GM12873 (cell line): Measurements from ENCODE around the gene NUP93.

Experiments
- TF ChIP-seq, protein P1 (sequence below): IDR thresholded peaks from 2 replicates; pipeline ENCODE4 v1.5.1; 2012; ENCODE audit warnings: low read depth, mild to moderate bottlenecking, moderate library complexity, low read length, control low read depth; ENCODE audit not compliant: insufficient read depth; ENCODE audit errors: missing control alignments

The NUP93 gene

DNA sequence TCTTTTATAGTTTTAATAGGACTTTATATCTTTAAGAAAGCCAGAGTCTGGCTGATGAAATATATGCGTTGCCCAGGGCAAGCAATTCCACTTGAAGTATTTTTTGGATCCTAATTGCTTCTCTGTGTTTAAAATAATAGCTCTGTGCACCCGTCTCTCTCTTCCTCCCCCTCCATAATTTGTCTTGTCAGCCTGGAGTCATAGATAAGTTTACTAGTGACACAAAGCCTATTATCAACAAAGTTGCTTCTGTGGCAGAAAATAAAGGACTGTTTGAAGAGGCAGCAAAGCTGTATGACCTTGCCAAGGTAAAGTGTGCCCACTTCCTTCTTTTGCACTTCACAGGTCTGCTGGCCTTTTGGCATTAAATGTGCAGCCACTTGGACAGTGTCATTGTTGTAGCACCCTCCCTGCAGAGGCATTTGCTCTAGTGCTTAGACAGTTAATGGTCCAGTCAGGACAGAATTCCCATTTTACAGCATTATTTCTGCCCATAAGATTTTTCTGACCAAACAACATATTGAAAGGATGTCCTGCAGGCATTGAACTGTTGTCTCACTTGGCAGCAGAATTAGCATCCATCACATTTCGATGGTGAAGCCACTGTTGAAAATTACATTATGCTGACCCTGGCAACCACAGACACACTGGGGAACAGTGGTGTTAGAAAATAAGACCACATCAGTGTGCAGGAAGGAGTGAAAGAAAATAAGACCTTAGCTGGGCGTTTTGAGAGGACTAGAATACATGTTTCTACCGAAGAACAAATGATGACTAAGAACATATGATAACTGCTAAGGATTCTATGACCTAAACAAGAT lies 106.7 kb downstream of the NUP93 start:
- TF ChIP-seq, protein P1, sequence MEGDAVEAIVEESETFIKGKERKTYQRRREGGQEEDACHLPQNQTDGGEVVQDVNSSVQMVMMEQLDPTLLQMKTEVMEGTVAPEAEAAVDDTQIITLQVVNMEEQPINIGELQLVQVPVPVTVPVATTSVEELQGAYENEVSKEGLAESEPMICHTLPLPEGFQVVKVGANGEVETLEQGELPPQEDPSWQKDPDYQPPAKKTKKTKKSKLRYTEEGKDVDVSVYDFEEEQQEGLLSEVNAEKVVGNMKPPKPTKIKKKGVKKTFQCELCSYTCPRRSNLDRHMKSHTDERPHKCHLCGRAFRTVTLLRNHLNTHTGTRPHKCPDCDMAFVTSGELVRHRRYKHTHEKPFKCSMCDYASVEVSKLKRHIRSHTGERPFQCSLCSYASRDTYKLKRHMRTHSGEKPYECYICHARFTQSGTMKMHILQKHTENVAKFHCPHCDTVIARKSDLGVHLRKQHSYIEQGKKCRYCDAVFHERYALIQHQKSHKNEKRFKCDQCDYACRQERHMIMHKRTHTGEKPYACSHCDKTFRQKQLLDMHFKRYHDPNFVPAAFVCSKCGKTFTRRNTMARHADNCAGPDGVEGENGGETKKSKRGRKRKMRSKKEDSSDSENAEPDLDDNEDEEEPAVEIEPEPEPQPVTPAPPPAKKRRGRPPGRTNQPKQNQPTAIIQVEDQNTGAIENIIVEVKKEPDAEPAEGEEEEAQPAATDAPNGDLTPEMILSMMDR, result no peak

DNA sequence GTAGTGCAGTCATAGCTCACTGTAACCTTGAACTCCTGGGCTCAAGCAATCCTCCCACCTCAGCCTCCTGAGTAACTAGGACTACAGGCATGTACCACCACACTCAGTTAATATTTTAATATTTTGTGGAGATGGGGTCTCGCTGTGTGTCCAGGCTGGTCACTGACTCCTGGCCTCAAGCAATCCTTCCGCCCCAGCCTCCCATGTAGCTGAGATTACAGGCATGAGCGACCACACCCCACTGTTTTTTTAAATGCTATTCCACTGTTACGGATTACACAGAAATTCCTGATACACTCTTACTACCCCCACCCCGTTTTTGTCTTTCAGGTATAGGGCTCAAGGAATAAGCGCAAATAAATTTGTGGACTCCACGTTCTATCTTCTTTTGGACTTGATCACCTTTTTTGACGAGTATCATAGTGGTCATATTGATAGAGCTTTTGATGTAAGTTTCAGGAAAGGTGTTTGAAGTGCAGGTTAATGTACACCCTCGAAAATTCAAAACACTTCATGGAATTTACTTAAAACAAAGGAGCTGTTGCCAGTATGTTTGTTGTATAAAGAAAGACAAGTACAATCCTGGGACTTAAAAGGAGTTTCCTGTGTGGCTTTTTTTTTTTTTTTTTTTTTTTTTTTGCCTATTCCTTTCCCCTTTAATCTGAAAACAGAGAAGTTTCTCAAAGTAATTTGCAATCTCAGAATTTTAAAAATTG lies 108.9 kb downstream of the NUP93 start:
- TF ChIP-seq, protein P1, result no peak

DNA sequence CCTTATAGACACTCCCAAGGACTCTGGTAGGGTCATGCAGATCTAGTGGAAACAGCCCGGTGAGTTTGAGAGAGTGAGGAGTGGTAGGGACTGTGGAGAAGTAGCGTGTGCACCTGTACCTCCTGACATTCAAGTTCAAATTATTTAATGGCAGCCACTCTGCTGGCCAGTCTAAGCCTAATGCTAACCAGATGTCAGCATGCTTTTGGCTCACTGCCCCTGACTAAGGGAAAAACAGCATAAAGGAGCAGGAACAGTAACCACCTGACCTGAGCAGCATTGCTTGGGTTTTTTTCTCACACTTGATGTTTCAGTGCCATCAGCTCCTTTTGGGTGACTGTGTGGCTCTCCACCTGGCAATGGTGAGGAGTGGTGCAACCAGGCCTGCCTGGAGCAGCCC lies 111.3 kb downstream of the NUP93 start:
- TF ChIP-seq, protein P1, result no peak

DNA sequence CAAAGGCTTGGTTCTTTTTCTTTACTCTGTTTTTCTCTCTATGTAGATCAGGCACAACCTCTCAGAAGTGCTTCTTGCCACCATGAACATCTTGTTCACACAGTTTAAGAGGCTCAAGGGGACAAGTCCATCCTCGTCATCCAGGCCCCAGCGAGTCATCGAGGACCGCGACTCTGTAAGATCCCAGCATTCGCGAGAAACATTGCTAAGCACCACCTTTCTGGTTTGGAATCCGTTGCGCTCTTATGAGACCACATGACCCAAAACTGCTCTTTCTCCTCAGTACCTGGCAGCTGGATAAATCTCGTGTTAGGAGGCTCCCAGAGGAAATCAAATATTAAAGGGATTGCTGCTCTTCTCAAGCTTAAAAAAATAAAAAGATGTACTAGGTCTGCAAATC lies 111.7 kb downstream of the NUP93 start:
- TF ChIP-seq, protein P1, result no peak

DNA sequence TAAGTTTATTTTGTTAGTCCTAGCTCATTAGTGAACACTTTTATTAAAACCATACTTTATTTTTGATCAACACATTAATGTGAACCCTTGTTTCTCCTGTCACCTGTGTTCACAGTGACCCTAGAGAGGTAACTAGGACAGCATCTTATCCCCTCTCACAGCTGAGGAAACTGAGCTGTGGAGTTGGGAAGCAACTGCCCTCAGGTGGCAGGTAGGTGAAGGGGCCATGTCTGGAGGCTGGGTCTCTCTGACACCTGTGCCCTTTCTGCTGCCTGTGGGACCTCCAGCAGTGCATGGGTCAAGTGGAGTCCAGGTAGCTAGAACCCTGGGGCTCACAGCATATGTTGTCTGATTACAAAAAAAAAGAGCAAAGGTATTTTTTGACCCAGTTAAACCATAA lies 112.2 kb downstream of the NUP93 start:
- TF ChIP-seq, protein P1, result no peak

DNA sequence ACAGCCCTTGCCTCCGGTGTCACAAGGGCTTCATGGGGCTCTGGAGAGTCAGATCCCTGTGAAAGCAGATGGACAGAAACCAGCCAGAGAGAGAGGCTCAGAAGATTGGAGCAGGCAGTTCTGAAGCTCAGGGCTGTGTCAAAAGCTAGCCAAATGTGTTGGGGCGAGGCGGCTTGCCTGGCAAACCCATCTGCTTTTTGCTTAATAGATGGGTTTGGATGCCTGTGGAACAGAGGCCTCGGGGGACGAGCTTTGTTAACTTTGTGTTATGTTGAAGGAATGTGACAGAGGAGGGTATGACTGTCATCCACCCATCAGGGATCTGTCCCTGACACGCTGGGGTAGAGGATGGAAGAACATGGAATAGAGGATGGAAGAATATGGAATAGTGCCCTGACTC lies 114.1 kb downstream of the NUP93 start:
- TF ChIP-seq, protein P1, result no peak

DNA sequence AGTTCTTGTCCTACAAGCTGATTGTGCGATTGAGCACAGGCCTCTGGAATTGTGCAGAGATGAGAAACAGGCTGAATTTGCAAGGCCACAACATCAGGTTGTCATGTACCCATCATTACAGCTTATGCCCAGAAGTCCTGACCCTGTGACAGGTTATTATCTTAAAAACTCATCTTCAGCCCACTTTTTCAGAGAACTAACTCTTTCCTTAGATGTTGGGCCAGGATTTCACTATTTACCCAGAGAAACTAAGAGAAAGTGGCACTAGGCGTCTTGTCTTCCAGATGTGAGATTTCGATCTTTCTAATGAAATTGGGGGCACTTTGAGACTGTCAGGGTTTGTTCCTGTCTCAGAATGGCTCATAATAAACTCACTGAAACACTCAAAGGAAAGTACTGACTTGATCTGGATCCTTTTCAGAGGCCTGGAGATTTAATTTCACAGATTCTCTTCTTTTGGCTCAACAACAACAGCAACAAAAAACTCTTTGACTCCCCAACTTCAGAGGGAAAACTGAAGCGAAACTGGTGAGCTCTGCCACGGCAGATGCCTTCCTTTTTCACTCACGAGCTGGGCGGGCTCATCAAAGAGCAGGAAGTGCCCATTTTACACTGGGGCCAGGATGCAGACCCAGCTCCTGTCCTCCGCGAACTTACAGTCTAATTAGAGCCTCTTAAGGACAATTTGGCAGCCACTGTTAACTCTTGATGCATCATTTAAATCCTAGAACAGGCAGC lies 117.4 kb downstream of the NUP93 start:
- TF ChIP-seq, protein P1, result no peak
